B cell (primary cell): ENCODE data around the gene PGAP6.

ENCODE experiments used
- EZH2 ChIP-seq: IDR thresholded peaks from 2 replicates; pipeline ENCODE4 v1.6.1; 2012; ENCODE audit warnings: borderline replicate concordance, low read depth, mild to moderate bottlenecking, moderate library complexity, low read length; ENCODE audit not compliant: insufficient read depth, poor library complexity, severe bottlenecking
- TF ChIP-seq, protein P1 (sequence below): fragments of 200-600 bp; IDR thresholded peaks from one replicate; pipeline ENCODE4 v1.8.0; 2022; ENCODE audit warnings: antibody characterized with exemption, mild to moderate bottlenecking

DNA sequence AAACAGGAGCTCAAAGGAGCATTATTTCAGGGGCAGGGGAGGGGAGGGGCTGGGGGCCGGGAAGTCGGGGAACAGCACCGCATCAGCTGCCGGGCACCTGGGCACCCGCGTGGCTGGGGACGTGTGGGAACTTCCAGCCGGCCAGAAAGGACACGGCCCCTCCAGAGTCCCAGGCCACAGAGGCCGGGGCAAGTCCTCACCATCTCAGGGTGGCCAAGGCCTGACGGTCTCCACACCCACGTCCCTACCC is 1.1 kb downstream of the PGAP6 start:
- TF ChIP-seq, protein P1, sequence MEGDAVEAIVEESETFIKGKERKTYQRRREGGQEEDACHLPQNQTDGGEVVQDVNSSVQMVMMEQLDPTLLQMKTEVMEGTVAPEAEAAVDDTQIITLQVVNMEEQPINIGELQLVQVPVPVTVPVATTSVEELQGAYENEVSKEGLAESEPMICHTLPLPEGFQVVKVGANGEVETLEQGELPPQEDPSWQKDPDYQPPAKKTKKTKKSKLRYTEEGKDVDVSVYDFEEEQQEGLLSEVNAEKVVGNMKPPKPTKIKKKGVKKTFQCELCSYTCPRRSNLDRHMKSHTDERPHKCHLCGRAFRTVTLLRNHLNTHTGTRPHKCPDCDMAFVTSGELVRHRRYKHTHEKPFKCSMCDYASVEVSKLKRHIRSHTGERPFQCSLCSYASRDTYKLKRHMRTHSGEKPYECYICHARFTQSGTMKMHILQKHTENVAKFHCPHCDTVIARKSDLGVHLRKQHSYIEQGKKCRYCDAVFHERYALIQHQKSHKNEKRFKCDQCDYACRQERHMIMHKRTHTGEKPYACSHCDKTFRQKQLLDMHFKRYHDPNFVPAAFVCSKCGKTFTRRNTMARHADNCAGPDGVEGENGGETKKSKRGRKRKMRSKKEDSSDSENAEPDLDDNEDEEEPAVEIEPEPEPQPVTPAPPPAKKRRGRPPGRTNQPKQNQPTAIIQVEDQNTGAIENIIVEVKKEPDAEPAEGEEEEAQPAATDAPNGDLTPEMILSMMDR = no peak
- TF ChIP-seq EZH2 = no peak
